Suprapubic skin (tissue), 4 donors: ENCODE results near the gene FAAP20.

Source experiments
- CTCF ChIP-seq, 2 donors: fragments of 200-600 bp in 1 of 2; fragments of 450-650 bp in 1 of 2; sonication (generic) in 1 of 2; IDR thresholded peaks; one replicate each; pipeline ENCODE4 v1.5.1; 2016 to 2019; ENCODE audit warnings: antibody characterized with exemption in 2 of 2, mild to moderate bottlenecking in 1 of 2, moderate library complexity in 1 of 2
- EP300 ChIP-seq: sonication (generic); formaldehyde crosslinking; IDR thresholded peaks from one replicate; pipeline ENCODE4 v1.6.1; 2017; ENCODE audit warnings: antibody characterized with exemption
- POLR2A ChIP-seq, 2 donors: fragments of 450-650 bp; IDR thresholded peaks; one replicate each; pipeline ENCODE4 v1.6.1; 2017; ENCODE audit warnings: antibody characterized with exemption in 2 of 2, mild to moderate bottlenecking in 2 of 2, moderate library complexity in 2 of 2
- POLR2AphosphoS5 ChIP-seq, 3 donors: sonication (generic); formaldehyde crosslinking; IDR thresholded peaks; one replicate each; pipeline ENCODE4 v1.6.1; 2017; ENCODE audit warnings: antibody characterized with exemption in 3 of 3

GRCh38 chr1:2235300-2235998 is 40.9 kb upstream of the FAAP20 start:
- no peak for TF ChIP-seq POLR2AphosphoS5 (IDR thresholded peaks at IDR 0.05)
- no peak for TF ChIP-seq CTCF (IDR thresholded peaks at IDR 0.05)
- no peak for TF ChIP-seq POLR2A (IDR thresholded peaks at IDR 0.05)
- no peak for TF ChIP-seq EP300
